GM12865 (cell line): ENCODE measurements around the gene ATRN.

ENCODE experiments used
- DNase-seq: peaks from one replicate; pipeline ENCODE4 v3.0.0; 2010; ENCODE audit warnings: low read depth
- H3K4me3 ChIP-seq: 2 replicates; pipeline ENCODE4 v1.5.1; 2011; ENCODE audit warnings: mild to moderate bottlenecking, low read depth, low read length, control low read depth
- TF ChIP-seq, protein P1 (sequence below): IDR thresholded peaks from 2 replicates; pipeline ENCODE4 v1.5.1; 2011; ENCODE audit warnings: low read length, control low read depth, low read depth, inconsistent platforms; ENCODE audit not compliant: insufficient read depth; ENCODE audit errors: missing control alignments

ATRN gene

GRCh38 chr20:3680701-3681351 is 210.0 kb downstream of the ATRN start:
- TF ChIP-seq, protein P1, sequence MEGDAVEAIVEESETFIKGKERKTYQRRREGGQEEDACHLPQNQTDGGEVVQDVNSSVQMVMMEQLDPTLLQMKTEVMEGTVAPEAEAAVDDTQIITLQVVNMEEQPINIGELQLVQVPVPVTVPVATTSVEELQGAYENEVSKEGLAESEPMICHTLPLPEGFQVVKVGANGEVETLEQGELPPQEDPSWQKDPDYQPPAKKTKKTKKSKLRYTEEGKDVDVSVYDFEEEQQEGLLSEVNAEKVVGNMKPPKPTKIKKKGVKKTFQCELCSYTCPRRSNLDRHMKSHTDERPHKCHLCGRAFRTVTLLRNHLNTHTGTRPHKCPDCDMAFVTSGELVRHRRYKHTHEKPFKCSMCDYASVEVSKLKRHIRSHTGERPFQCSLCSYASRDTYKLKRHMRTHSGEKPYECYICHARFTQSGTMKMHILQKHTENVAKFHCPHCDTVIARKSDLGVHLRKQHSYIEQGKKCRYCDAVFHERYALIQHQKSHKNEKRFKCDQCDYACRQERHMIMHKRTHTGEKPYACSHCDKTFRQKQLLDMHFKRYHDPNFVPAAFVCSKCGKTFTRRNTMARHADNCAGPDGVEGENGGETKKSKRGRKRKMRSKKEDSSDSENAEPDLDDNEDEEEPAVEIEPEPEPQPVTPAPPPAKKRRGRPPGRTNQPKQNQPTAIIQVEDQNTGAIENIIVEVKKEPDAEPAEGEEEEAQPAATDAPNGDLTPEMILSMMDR = no peak
- no peak overlapping the region for H3K4me3 ChIP-seq

DNA sequence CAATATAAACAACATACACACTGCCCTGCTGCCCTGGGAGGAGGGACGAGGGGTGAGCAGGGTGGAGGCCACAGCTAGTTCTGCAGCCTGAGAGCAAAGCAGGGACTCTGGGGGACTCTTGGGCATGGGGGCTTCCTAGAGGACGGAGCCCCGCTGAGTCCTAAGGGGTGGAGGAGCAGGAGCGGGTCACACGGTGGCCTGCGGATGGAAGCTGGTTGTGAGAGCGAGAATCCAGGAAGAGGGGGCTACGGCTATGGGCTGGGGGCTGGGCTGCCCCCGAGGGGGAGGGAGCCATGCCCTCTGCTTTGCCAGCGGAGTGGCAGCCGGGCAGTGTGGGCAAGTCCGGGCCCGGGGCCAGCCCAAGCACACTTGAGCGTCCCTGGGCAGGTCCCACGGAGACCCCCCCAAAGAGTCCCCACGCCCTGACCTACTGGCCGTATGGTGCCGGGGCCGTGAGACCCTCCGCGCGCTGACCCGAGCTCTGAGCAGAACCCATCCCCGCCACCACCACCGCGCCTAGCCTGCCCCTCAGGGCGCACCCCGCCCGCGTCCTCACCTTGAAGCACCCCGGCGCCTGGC is 210.6 kb downstream of the ATRN start:
- TF ChIP-seq, protein P1 = no peak
- no peak overlapping the region for H3K4me3 ChIP-seq
- DNase-seq = no peak

More at GRCh38 chr20:3680701-3681351, 210.0 kb downstream of the ATRN start:
- DNase-seq = no peak

DNA sequence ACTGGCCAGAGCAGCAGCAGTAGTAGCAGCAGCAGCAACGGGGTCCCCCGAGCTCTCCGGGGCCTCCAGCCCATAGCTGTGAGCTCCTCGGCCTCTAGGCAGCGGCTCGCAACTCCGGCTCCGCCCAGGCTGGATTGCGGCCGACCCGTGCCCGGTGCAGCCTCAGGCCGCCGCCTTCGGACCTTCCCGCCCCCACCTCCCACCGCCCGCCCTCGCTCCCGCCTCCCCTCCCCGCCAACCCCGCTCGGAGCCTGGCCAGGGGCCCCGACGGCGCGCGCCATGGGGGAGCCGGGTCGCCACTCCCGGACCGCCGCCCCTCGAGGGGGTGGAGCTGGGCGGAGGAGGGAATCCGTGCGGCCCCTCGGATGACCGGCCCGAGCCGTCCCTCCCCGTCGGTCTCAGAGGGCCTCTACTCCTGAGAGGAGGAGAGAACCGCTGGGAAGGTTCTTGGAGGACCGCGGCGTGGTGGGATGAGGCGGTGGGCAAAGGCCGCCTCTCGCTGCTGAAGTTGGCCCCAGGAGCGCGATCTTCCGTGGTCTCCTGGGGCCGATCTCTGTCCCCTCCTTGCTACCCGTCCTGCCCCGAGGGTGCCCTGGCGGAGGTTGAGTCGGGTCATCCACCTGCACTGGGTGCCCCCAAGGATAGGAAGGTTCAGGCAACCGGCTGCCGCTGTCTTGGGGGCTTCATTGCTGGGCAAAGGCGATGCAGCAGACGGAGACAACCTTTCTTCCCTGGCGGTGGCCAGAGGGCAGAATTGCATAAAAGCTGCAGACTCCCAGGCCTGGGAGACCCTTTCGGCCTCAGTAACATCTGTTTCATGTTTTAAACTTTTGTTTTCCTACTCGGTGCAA is 211.3 kb downstream of the ATRN start, which contains the start of gene ADAM33:
Gene ADAM33 (minus strand): TSS at position 80 of the 851 bp plus-strand sequence. CDS start 6 bp downstream, at position 74.
- DNase-seq = no peak
- H3K4me3 ChIP-seq = no peak within 1 kb of the TSS
- TF ChIP-seq, protein P1 = no peak

GRCh38 chr20:3685341-3685740 is 214.5 kb downstream of the ATRN start:
- no peak for DNase-seq
- H3K4me3 ChIP-seq = no peak overlapping the region
- TF ChIP-seq, protein P1 = no peak

- no peak for DNase-seq
- TF ChIP-seq, protein P1 = no peak
- no peak overlapping the region for H3K4me3 ChIP-seq
These were observed 215.6 kb downstream of the ATRN start for GRCh38 chr20:3686421-3686820.

DNA sequence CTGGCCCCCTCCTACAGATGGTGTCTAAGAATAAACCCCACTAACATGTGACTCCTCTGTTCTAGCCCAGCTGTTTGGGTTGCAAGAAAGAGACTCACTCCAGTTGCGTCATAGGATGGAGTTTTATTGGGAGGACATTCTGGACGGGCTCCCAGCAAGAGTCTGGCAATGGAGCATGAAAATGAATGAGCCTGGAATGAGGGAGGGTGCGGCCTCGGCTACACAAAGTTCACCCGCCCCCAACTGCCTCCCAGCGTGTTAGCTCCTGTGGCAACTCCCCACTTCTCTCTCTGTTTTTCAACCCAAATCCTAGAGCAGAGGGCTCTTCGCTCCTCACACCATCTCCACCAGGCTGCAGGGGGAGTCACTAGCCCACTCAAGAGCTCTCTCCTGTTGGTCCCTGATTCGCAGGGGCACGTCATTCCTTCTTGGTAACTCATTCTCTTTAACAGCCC is 216.1 kb downstream of the ATRN start:
- no peak for DNase-seq
- H3K4me3 ChIP-seq = no peak overlapping the region
- TF ChIP-seq, protein P1 = no peak
